NB4 (cell line): ENCODE data around the gene CRTC1.

Experiments used
- CTCF ChIP-seq: IDR thresholded peaks from one replicate; pipeline ENCODE4 v1.5.1; 2012; ENCODE audit warnings: low read depth, low read length
- MAX ChIP-seq: IDR thresholded peaks from 2 replicates; pipeline ENCODE4 v1.6.1; 2011; ENCODE audit warnings: low read depth, low read length
- MYC ChIP-seq: IDR thresholded peaks from 2 replicates; pipeline ENCODE4 v1.6.1; 2011; ENCODE audit warnings: low read depth, low read length
- POLR2A ChIP-seq: IDR thresholded peaks from 2 replicates; pipeline ENCODE4 v1.6.1; 2011; ENCODE audit warnings: mild to moderate bottlenecking; ENCODE audit not compliant: insufficient read length; ENCODE audit errors: extremely low read depth

- TF ChIP-seq CTCF (no peak), POLR2A (no peak), MAX (no peak), MYC (no peak)
Measured at GRCh38 chr19:18784786-18785120, 101.3 kb downstream of the CRTC1 start.
